ENCODE data around the gene KCNJ6. TPM values are rescaled to one million over a fixed set of nuclear protein-coding genes. Genes with fewer than 3 reads are reported as not detected.
"Not testable (repeated sequence)": the region's sequence is repeated elsewhere in the genome, so short reads cannot be mapped to it uniquely, and the experiment has no call there.

KCNJ6 gene
- total RNA-seq, 1 experiment from 2014 or later, result not detected

GRCh38 chr21:37742115-37742514, 174.1 kb downstream of the KCNJ6 start:
- DNase-seq (ENCODE audit: low read depth), result no peak

GRCh38 chr21:37737996-37738395, 178.3 kb downstream of the KCNJ6 start:
- no peak for DNase-seq (ENCODE audit: low read depth)

- no peak for DNase-seq (ENCODE audit: low read depth)
Measured at GRCh38 chr21:37737507-37737906, 178.8 kb downstream of the KCNJ6 start.

GRCh38 chr21:37734846-37735245, 181.4 kb downstream of the KCNJ6 start:
- no peak for DNase-seq (ENCODE audit: low read depth)

- DNase-seq (ENCODE audit: low read depth), result no peak
Measured at GRCh38 chr21:37732927-37733326, 183.3 kb downstream of the KCNJ6 start.

- DNase-seq (ENCODE audit: low read depth), result no peak
Measured at GRCh38 chr21:37724201-37724600, 192.1 kb downstream of the KCNJ6 start.

DNA sequence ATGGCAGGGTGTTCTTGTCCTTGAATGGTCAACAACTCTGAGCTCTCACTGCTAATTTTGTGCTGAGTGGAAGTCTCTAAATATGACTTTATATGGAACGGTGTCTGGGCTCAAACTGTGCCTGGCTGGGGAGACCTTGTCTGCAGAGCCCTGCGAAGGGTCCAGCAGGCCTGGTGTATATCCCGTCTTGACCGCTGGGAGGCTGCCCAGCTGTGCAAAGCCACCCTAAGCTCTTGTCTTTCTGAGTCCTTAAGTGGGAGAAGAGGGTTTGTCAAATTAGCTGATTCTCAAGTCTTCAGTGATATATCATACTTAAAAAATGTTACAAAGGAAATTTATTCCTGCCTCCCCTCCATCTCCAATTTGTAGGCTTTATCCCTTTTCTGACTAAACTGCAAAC, 198.7 kb downstream of the KCNJ6 start:
- no peak for DNase-seq (ENCODE audit: low read depth)

DNA sequence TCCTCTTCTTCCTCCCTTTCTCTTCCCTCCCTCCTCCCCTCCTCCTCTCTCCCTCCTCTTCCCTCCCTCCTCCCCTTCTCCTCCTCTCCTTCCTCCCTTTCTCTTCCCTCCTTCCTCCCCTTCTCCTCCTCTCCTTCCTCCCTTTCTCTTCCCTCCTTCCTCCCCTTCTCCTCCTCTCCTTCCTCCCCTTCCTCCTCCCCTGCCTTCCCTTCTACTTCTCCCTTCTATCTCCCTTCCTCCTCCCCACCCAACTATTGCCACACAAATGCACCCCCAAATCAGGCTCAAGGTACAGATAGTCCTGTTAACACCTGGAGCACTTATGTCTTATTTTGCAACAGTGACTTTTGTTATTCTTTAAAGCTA, 203.7 kb downstream of the KCNJ6 start:
- DNase-seq (ENCODE audit: low read depth), result not testable (repeated sequence)

DNA sequence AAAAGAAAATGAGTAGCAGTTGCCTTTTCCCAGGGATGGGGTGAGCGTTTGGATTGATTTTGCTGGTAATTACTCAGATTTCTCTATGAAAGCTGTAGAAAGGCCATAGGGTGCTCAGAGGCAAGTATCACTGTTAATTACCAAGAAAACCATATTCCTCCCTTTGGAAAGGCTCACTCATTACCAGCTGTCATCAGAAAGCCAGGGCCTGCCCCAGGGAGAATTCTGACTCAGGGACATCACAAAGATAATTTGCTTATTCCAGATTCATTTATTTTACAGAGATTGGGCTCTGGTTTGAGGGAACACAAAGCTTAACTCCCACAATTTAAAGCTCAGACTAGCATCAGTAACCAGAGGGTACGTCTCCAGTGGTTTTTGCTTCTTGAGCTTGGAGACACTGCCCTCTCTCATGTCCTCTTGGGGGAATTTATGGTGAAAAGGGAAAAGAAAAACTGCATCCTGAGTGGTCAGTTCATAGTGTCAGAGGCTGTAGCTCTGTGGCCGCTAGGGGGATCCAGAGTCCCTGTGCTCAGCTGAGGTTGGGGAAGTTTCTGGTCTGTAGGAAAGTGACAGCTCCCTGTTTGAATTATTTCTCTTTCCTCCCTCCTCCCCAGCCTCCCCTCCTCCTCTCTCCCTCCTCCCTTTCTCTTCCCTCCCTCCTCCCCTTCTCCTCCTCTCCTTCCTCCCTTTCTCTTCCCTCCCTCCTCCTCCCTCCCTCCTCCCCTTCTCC, 204.3 kb downstream of the KCNJ6 start:
- DNase-seq (ENCODE audit: low read depth), result peak; percentile 65

- no peak for DNase-seq (ENCODE audit: low read depth)
Measured at GRCh38 chr21:37711286-37711829, 204.9 kb downstream of the KCNJ6 start.

- no peak for DNase-seq (ENCODE audit: low read depth)
Measured at GRCh38 chr21:37710546-37711285, 205.5 kb downstream of the KCNJ6 start.

DNA sequence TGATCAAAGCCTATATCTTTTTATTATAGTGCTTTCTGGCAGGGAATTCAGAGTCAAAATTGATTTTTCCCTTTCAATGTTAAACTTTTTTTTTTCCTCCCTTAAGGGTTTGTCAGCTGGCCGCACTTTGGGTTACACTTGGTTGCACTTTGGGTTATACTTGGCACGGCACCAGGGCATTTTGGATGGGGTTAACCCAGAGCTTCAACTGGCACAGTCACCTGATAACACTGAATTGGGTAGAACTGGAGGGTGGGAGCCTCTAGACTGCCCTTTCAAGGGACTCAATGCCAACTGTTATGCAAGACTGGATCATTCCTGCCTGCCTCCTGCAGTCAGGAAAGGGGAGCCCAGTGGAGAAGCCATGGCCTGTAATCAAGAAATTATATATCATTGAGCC, 211.5 kb downstream of the KCNJ6 start:
- no peak for DNase-seq (ENCODE audit: low read depth)

- DNase-seq (ENCODE audit: low read depth), result no peak
Measured at GRCh38 chr21:37702241-37702640, 214.0 kb downstream of the KCNJ6 start.

- DNase-seq (ENCODE audit: low read depth), result peak; percentile 70
Measured at GRCh38 chr21:37700641-37701202, 215.5 kb downstream of the KCNJ6 start.

DNA sequence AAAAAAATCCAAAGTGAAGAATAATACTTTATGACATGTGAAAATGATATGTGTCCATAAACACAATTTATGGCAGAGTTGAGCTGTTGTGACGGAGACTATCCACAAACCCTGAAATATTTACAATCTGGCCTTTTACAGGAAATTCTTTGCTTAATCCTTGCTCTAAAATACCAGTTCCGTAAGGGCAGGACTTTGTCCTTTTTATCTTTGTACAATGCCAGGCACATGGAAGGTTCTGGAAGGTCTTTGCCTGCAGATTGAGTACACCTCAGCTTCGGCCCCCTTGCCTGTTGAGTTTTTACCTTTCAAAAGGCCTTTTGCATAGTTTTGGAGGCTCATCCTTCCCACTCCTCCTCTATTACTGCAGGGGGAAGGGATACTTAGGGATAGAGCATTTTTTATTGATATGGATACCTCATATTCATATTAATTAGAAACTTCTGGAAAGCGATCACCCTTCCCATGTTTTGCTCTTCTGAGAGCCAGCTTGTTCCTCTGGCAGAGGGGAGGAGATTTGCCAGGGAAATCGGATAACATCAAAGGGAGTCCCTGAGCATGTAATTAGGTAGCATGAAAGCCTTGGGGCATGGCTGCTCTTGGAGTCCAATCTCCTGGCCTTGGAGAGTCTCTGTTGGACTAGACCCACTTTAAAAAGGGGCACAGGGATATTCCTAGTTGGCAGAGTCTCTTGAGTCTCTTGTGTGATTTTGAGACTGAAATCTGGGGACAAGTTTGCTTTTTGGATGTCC, 217.1 kb downstream of the KCNJ6 start:
- DNase-seq (ENCODE audit: low read depth), result no peak

DNA sequence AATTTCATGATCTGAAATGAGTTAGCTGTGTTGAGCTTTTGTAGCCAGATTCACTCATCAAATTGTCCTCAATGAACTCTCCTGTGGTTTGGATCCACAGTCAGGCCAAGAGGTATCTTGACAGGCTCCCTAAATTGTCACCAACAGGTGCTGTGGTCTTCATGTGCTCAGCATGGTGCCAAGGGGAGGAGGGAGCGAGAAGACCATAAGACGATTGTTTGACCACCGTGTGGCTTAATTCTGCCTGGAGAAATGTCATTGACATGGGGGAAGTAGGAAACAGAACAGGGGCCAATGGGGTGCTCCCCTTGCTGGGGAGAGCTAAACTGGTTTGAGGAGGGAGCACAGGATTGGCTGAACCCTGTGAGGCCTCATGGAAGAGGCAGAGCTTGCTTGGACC, 219.3 kb downstream of the KCNJ6 start:
- DNase-seq (ENCODE audit: low read depth), result no peak

DNA sequence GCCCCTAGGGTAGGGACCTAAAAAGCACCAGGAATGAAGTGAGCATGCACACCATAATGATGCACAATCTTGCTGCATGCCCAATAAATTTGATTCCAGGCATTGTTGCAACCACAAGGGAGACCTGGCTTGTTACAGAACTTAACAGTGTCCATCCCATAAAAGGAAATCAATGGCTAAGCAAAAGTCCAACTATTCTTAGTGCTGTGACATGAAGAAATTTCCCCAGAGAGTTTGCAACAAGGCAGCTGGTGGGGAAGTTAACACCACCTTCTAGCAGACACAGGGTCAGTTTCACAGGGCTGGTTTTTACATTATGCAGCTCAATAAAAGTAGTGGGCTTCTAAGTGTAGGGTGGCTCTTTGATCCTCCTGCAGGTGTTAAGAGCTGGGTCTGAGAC, 221.1 kb downstream of the KCNJ6 start:
- no peak for DNase-seq (ENCODE audit: low read depth)

DNA sequence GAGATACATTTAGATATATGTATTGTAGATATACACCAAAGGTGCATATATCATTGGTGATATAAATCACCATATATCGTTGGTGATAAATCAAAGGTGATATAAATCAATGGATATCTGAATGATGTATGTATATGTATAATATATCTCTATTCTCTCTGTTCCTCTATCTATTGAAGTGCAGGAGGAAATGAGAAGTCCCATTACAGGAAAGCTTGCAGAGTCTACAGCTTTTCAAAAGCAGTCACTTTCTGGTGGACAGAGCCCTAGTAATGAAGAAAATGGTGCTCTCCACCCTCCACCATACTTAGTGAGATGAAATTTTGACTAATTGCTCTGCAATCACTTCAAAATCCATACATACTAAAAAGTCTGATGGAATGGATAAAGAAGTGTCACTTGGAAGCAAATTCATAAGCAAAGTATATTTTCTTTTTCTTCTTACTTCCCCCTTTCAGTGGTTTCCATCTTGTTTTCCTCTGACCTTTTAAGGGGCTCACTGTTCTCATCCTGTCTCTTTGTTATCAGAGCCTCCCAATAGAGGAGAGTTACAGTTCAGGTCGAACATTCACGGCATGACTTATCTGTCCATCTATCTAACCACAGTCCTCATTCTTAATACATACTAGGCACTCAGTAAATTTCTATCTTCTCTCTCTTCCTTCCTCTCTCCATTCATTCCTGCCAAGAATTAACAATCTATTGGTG, 227.2 kb downstream of the KCNJ6 start:
- no peak for DNase-seq (ENCODE audit: low read depth)

DNA sequence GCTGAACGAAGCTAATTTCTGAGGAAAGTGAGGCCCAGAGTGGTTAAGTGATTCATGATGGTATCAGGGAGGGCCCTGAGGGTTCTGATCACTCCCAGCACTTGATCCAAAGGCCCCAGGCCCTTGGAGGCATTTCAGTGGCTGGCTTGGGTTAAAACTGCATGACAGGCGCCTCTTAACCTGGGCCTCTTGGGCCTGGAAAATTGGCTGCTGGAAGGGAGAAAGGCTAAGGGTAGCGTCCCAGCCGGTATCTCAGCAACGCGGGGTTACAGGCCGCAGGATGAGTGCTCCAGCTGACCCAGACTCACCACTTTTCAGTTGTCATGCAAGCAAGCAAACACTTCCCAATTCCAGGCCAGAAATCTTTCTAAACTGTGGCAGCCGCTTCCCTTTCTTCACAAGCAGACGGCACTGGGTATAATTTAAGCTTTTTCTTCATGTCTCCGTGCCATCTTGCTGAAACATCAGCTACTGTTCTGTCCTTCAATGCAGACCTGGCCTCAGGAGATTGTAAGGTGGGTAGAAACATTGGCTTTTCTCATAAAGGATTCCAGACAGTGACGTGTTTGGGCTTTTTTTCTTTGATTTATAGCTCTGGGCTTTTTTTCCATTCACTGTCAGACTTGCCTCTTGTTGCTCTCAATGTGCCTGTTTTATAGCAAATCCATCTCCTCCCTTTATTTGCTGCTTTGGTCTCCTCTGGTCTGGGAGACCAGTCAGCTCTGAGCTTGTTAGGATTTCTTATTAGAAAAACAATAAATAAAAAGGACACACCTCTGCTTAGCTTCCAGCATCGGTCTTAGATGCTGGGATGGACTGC, 229.1 kb downstream of the KCNJ6 start:
- DNase-seq (ENCODE audit: low read depth), result no peak

DNA sequence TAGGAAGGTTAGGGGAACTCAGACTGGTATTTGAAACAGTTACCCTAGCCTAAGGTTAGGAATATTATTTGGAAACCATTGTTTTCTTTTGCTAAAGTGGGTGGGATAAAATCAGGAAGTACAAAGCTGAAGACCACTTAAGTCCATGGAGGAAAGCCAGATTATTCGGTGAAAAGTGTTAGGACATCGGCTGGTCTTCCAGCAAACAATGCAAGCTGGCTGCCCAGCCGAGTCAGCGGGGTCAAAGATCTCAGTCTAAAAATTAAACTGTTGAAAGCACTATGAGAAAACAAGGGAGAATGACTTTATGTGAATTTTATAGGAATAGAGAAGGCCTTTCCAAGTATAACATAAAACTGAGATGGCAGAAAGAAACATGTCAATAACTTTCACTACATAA, 231.7 kb downstream of the KCNJ6 start:
- no peak for DNase-seq (ENCODE audit: low read depth)

Data from HT1080 (cell line).